HuH-7.5 (cell line): ENCODE results near the gene PLCH1.

ENCODE experiments used
- DNase-seq: peaks from one replicate; pipeline ENCODE4 v3.0.0; 2011; ENCODE audit warnings: low spot score

Gene PLCH1

DNA sequence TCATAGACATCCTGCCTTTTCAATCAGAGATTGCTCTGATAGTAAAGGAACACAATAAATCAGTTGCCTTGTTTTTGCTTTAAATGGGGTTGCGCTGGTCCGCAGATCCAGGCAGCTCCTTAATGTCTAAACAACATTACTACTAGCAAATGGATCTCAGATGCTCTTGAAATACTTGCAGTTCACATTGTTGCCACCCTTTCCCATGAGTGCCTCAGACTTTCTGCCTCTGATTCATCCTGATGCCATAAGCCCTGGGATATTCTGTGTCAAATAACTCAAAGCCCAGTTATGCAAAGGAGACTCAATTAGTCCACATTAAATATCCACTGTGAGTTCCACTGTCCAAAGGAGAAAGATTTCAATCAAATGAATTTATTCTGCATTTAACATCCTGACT lies 196.7 kb downstream of the PLCH1 start:
- DNase-seq = no peak

DNA sequence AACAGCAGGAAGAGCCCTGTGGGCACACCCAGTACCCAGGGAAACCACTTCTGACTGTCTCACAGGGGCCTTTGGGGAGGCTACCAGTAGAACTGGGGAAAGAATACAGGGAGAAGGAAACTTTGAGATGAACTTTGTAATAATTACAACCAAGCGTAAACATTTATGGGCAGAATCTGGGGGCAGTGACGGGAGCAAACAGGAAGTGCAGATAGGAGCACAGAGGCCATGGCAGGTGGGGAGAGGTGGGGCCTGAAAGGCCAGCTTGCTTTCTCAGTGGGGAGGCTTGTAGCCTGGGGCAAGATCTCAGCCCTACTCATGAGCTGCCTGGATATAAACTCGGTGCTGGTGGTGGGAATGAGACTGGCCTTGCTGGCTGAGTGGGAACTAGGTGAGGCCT lies 209.8 kb downstream of the PLCH1 start:
- DNase-seq = no peak

DNA sequence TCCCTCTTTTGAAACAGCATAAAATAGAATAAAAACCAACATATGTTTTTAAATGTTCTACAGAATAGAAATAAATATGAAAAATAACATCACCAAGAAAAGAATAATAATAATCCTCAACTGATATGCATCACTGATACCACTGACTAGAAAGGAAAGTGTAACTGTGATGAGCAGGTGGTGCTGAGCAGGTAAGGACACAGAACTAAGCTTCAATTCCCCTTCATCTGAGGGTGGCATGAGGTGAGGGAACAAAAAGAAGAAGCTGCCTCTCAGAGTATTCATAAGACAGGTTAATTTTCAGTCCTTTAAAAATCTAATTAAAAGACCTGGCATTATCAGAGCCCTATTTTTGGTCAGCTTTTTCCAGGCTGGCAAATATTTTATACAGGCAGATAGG lies 216.3 kb downstream of the PLCH1 start:
- DNase-seq = no peak

DNA sequence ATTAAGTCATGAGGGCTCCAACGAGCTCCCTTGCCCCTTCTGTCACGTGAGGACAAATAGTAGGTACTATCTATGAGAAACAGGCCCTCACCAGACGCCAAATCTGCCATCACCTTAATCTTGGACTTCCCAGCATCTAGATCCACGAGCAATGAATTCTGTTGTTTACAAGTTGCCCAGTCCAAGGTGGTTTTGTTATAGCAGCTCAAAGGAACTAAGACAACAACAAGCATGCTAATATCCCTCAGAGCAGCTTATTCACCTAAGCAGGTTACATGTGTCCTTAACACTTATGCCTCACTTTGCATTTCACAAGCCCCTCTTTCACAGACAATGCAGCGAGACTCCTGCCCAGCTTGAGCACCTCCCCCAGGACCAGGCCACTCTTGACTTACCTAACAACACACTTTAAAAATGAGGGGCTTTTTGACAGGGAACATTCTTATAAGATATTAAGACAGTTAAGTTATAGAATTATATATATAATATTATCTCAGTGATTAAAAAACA lies 219.5 kb downstream of the PLCH1 start:
- no peak for DNase-seq

DNA sequence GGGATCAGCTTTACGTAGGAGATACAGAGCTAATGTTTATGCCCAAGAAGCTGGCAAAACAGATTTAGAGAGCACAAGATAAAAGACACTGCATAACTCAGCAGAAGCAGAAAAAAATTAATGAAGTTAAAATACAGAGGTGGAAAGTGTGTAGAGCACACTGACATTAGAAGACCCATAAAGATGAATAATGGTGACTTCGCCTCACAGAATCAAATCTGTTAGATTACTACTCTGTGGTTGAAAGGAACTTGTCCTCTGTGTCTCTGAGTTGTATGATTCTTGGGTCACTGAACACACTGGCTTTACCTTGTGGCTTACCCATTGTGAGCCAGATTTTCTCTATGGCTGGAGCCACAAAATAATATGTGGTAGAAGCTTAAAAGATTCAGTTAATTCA lies 224.4 kb downstream of the PLCH1 start:
- no peak for DNase-seq

DNA sequence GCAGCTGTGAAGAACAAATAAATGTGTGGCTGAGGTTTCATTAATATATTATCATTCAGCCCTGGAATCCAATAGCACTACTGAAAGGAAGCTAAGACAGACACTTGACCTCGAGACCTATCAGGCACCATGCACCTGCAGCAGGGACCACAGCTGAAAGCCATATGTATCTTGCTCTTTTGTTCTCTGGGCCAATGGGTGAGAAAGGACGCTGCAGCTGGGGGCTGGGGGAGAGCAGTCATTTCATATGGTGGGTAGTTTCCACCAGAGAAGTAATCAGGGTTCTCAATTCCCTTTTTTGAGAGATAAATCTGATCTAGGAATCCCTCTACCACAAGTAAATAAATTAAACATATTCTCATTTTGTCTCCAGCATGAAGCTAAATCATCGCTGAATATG lies 225.8 kb downstream of the PLCH1 start:
- no peak for DNase-seq

DNA sequence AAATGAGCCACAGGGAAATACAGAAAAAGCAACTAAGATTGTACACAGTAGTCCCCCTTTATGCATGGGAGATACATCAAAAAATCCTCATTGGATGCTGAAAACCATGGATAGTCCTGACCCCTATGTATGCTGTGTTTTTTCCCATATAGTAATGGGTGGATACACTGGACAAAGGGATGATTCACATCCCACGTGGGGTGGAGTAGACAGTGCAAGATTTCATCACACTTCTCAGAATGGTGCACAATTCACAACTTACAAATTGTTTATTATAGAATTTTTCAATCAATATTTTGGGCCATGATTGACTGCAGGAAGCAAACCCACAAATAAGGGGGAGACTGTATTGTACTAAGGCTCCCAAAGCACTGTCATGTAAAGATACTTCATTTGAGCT lies 227.0 kb downstream of the PLCH1 start:
- DNase-seq = no peak

DNA sequence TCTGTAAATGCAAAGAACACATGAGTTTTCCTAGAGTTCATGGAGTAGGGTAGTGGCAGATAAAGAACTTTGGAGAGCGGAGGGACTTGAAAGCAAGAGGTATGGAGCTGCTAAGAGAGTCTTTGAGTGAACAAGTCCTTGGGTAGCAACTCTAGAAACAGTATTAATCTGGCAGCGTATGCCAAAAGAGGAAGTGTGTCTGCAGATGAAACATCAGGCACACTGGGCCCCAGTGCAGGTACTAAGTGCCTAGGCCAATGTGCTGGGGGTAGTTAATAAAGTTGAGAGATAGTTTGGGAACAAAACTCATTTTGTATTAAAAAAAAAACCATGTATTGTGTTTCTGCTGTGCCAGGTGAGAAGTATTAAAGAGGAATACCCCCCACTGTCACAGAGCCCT lies 228.4 kb downstream of the PLCH1 start:
- no peak for DNase-seq

DNA sequence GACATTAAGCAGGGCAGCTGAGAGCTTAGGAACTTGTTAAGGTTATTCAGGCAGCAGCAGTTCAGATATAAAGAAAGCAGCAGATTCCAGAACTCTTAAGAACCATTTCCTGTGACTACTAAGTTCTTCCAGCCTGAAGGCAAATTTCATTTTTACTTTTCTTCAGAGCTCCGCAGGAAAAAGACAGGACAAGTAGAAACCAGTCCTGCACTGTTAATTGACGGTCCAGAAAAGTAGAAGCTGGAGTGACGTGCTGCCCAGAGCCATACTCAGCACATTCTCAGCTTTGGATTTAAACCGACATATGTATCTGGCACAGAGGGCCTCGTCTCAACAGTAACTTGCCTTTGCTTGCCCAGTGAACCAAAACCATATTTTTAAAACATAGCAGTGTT lies 232.0 kb downstream of the PLCH1 start:
- no peak for DNase-seq

DNA sequence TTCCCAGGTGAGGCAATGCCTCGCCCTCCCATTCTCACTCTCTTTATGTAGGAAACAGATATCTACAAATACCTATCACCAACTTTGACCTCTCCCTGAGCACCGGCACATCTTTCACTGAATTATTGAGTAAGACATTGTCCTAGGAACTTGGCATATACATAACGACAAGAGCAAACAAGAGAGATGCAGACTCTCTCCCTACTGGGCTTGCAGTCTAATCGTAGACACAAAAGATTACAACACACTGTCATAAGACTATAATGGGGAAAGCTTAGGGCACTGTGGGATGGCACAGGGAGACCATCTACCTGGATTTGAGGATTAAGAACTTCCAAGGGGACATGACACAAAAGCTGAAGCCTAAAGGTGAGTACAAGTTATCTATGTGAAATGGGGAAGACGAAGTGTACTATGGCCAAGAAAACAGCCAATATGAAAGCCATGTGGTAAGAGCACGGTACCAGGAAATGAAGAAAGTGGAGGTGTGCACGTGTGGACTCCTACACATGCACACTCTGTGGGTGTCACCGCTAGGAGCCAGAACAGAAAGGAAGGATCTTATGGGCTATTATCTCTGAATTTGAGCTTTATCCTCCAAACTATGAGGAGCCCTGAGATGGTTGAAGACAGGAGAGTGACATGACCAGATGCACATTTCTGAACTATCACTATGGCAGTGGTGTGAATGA lies 232.6 kb downstream of the PLCH1 start:
- DNase-seq = no peak

DNA sequence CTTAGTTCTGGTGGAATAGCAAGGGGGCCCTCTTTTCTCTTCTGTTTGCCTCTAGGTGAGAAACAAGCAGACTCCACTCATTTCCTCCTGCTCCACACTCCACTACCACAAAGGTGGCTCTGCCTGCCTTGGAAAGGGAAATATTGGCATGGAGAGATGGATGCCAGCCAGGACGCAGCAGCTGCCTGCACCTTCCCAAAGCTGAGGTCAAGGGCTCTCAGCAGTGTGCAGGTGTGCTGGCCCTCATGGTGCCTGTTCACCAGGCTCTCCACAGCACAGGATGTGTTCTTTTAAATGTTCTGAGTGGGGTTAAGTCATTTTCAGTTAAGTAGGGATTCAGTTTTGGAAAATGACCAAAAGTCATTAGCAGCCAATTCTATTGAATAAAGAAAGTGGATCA lies 240.2 kb downstream of the PLCH1 start:
- no peak for DNase-seq

DNA sequence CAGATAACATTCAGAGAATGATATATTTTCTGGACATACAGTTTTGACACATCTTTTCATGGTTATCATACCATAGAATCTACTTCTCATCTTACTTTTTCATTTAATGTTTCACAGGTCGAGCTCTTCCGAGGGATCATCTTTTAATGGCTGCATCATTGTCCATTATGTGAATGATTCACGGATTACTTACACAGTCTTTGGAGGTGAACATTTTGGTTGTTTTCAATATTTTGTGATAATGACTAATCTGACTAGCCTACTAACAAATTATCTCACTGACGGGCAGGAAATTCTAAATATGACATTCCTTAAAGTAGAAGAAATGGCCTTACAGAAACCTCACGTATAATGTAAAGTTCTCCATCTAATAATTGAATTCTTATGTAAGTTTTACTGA lies 242.2 kb downstream of the PLCH1 start:
- no peak for DNase-seq

DNA sequence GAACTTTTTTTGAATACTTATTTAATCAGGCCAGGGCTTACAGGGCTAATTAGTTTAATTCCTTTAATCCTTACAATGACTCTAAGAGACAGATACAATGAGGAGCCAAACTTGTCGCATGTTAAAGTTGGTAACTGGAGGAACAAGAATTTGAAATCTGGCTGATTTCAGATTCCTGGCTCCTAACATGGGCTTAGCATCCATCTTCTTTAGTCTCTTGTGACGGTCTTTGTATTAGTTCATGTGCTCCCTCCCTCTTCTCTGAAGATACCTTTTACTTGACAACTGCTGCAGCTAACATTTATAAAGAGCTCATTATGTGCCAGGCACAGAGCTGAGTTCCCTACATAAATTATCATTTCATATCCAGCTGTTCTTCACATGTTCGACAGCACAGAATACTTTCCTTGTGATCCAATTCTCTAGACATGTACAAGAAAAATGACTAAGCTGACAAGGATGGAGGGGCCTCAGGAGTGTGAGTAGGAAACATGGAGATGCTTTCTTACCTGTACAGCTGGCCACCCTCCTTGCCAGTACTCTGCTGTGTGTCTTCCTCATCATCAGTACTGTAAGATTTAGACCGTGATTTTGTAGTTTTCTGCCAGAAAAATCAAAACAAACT lies 244.6 kb downstream of the PLCH1 start:
- no peak for DNase-seq

DNA sequence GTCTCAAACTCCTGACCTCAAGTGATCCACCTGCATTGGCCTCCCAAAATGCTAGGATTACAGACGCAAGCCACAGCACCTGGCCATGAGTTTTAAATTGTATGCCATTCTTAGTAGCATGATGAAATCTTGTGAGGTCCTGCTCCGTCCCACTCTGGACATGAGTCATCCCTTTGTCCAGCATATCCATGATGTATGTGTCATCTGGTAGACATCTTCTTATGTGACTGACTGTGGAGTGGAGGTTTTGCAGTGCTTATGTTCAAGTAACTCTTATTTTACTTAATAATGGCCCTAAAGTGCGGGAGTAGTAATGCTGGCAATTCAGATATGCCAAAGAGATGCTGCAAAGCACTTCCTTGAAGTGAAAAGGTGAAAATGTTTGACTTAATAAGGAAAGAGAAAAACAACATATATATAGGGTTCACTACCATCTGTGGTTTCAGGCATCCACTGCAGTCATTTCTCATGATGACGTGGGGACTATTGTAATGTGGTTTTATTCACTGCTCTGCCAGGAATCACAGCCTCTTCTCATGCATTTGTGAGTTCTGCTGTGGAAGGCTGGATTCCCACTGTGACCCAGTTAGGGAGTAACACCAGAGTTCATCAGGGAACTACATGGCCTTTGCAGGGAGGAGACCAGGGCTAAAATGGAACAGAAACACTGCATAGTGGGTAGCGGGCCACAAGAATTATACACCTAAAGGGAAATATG lies 246.8 kb downstream of the PLCH1 start:
- no peak for DNase-seq

DNA sequence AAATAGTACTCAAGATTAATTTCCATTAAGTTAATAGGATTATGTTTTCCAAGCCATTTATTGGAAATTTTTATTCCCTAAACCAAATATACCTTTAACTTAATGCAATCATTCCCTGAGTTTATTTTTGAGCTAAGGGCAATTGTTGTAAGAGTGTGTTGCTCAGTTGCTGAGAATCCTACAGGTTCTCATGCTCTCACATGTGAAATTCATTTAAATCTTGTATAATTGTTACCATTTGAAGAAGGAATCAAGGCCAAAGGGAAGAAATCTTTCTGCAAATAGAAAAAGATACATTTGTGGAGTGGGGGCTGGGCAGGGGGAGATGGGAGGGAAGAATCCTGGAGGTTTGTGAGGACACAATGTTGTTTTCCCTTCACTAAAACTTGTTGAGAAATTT lies 248.7 kb downstream of the PLCH1 start:
- no peak for DNase-seq

DNA sequence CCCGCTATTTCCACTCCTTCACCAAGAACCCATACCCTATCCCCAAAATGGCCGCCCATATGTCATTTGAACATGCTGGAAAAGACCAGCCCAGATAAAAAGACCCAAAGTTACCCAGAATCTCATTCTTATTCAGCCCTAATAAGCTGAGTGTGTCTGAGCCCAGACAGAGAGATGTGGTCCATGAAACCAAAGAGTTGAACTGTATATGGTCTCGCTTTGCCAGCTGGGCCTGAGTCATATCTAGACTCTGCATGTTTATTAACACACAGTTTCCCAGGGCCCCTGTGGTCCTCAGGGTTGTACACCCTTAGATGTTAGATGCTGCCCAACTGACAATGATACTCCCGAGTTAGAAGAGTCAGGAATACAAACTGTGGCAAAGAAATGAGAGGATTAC lies 249.5 kb downstream of the PLCH1 start:
- no peak for DNase-seq

DNA sequence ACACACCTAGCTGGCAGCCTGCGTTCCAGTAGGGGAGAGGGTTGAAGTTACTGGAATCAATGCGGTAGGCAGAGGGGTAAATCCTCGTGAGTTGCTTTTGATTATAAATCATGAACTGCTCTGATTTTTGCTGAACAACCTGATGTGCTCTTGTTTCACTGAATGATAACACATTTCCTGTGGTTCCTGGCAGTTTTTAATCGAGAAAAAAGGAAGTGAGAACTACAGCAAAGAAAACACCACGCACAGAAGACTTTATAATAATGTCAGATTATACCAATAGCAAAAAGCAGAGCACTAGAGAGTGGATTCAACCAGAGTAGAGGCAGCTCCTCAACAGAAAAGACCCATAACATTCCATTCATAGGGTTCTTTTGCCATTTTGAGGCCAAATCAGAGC lies 250.5 kb downstream of the PLCH1 start:
- no peak for DNase-seq

DNA sequence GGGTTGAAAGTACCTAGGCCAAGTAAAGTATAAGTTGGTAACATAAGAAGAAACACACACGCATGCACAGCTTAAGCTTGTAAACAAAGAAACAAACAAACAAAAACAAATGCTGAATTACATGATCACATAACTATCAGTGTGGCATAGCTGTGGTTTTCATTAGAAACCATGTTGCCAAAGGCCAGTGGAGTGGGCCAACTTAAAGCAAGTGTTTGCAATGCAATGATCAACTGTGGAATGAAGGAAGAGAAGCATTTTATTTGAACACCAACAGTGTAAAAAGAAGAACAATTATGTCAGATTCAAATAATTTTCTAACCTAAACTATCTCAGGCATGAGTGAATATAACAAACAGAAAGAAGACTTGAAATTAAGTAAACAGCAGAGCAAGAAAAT lies 252.0 kb downstream of the PLCH1 start:
- no peak for DNase-seq

DNA sequence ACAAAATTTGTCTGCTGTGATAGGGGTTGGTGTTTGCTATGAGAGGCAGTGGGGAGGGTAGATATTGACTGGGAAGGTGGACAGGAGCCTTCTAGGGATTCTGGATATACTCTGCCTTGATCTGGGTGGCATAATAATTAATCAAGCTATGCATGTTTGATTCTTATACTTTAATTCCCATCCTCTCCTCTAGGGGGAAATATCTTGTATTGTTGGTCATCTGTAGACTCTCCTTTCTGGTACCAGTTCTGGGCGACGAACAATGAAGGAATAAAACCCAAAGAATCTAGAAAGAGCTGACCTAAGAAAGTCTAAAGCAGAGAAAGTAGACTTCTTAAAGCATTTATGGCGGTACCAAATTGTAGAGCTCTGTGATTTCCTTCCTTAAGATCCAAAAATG lies 253.2 kb downstream of the PLCH1 start:
- no peak for DNase-seq

DNA sequence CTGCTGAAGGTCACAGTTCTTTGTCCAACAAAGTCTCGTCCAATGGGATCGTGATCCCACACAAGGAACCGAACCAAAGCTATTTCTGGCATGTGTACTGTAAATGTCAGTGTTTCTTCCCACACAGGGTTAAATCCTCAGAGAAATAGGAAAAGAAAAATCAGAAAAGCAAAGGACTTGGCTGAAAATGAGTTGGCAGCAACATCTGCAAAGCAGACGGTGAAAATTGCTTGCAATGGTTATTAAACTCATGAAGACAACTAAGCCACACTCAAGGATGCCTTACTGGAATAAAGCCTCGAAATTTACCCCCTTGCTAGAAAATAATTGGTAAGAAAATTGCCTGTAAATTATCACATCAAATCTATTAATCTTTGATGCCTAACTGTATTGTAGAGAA lies 256.2 kb downstream of the PLCH1 start:
- no peak for DNase-seq

DNA sequence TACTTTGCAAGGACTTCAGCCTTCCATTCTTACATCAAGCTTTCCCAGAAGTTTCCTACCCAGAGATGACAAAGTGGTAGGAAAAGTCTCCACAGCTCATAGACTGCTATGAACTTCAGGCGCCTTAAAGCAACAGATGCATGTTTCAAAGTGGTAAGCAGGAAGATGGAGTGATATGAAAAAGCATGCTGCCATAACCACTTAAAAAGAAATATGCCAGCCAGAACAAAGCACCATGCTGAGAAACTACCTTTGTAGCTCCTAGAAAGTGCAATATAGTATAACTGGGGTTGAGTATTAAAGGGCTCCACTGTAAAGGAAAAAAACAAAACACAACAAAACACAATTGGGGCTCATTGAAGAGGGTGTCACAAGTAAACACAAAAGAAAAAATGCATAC lies 259.0 kb downstream of the PLCH1 start:
- DNase-seq = no peak

DNA sequence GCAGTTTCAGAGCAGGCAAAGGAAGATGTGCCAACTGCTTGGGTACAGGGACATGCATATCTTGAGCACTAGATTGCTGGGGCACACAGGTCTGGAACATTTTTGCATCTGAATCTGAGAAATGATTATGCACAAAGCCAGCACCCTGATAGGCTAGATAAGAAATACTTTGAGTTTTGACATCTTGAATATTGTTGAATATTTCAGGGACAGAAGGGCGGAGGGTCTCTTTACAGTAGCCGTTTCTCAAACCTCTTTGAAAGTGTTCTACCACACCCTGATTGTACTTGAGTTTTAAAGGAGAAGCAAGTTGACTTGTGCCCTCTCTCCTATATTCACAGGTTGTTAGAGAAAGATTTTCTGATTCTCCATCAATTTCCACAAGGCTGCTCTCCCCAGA lies 263.3 kb downstream of the PLCH1 start:
- no peak for DNase-seq

DNA sequence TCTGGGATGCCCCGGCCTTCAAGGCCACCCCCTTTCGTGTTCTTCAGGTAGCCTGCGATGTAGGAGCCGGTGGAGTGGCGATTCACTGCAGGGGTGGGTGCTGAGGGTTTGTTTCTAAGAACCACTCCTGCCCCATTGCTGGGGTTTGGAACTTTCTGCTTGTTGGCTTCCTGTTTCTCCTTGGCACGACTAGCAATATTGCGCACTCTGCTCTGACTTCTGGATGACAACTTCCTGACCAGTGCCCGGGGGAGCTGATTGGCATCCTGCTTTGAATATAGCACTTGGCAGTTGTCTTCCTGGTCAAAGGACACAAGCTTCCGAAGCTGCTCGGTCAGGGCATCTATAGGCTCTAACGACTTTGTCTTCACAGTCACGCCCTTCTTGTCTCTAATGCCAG lies 263.8 kb downstream of the PLCH1 start:
- no peak for DNase-seq

DNA sequence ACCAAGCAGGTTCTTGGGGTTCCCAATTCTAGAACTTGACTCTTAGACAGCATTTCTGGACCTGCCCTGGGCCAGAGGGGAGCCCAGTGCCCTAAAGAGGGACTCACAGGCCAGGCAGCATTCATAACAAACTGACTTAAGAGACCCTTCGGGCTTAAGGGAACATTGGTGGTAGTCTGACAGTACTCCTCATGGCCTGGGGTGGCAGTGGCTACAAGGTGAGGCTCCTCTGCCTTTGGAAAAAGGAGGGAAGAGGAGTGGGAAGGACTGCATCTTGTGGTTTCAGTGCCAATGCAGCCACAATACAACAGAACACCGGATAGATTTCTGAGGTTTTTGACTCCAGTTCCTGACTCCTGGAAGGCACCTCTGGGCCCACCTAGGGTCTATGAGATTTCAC lies 279.2 kb downstream of the PLCH1 start:
- no peak for DNase-seq
